ENCODE results near the gene HERC4.

HERC4 gene, protein sequence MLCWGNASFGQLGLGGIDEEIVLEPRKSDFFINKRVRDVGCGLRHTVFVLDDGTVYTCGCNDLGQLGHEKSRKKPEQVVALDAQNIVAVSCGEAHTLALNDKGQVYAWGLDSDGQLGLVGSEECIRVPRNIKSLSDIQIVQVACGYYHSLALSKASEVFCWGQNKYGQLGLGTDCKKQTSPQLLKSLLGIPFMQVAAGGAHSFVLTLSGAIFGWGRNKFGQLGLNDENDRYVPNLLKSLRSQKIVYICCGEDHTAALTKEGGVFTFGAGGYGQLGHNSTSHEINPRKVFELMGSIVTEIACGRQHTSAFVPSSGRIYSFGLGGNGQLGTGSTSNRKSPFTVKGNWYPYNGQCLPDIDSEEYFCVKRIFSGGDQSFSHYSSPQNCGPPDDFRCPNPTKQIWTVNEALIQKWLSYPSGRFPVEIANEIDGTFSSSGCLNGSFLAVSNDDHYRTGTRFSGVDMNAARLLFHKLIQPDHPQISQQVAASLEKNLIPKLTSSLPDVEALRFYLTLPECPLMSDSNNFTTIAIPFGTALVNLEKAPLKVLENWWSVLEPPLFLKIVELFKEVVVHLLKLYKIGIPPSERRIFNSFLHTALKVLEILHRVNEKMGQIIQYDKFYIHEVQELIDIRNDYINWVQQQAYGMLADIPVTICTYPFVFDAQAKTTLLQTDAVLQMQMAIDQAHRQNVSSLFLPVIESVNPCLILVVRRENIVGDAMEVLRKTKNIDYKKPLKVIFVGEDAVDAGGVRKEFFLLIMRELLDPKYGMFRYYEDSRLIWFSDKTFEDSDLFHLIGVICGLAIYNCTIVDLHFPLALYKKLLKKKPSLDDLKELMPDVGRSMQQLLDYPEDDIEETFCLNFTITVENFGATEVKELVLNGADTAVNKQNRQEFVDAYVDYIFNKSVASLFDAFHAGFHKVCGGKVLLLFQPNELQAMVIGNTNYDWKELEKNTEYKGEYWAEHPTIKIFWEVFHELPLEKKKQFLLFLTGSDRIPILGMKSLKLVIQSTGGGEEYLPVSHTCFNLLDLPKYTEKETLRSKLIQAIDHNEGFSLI
- total RNA-seq: 97.0 reads per million, percentile 82 among the genes with 10 or more reads in this experiment

DNA sequence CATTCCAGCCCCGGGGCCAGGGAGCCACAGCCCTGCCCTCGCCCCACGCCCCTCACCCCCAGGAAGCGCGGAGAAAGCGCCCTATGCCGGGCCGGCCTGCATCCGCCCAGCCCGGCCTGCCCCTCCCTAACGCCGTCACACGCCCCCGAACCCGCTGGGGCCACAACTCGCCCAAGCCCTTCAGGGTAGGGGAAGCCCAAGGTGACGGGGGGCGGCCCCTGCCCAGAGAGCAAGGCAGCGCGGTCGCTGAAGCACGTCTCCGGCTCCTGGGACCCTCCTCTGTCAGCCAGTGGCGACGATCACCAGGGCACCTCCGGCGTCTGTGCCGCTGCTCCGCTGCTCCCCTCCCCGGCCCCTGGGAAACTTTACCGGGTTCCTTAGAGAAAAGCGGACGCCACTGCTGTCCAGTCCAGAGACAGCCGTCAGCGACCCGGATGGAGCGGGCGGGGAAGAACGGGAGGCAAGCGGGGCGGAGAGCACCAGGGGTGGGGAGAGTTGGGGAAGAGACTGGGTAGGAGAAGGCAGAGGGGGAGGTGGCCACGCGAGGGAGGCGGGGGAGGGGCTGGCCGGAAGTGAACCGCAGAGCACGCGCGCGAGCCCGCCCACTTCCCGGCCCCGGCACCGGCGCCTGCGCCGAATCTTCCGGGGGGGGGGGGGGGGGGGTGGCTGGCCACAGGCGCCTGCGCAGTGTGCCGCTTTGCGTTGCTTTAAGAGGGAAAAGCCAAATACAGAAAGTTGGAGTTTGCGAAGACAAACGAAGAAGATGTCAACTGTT, at the start of gene HERC4:
Gene HERC4, minus strand, starts transcription at position 509 of the 775 bp plus-strand sequence. CDS start 2,175 bp downstream, outside the sequence.
- peak; percentile 87 for DNase-seq

DNA sequence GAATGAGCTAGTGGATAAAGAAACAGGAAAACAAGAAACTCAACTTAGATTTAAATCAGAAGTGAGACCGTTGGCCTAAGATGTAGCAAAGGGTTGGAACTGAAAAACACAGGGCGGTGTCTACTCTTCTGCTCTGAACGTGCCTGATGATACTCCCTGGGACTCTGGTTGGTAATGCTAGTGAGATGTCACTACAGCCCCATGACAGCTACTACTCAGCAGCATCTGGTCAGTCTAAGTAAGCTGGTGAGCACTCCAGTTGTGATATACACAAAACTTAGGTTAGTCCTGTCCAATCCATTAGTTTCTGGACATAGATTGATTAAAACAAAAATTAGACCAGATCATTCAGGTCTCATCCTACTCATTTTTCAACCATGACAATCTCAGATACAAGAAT, 49.6 kb upstream of the HERC4 start:
- DNase-seq: no peak

DNA sequence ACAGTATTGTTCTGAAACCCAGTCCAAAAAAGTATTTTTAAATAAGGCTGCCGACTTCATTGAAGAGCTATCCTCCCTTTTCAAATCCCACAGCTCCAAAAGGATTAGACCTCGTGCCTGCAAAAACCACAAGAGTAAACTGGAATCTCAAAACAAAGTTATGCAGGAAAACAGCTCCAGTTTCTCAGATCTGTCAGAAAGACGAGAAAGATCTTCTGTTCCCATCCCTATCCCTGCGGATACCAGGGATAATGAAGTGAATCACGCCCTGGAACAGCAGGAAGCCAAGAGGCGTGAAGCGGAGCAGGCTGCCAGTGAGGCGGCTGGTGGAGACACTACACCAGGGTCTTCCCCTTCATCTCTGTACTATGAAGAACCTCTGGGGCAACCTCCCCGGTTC, 46.8 kb upstream of the HERC4 start:
- no peak for DNase-seq

DNA sequence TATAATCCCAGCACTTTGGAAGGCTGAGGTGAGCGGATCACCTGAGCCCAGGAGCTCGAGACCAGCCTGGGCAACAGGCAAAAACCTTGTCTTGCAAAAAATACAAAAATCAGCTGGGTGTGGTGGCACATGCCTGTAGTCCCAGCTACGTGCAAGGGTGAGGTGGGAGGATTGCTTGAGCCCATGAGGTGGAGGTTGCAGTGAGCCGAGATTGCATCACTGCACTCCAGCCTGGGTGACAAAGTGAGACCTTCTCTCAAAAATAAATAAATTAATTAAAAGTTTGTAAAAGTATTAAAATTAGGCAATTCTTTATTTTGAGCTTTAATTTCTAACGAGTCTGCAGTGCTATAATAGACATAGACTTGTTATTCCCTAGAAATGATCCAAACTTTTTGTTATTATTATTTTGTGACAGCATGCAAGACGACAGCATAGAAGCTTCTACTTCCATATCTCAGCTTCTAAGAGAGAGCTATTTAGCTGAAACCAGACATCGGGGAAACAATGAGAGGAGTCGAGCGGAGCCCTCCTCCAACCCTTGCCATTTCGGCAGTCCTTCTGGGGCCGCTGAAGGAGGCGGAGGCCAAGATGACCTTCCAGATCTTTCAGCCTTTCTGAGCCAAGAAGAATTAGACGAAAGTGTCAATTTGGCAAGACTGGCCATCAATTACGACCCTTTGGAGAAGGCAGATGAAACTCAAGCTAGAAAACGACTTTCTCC, 46.1 kb upstream of the HERC4 start:
- DNase-seq: no peak

DNA sequence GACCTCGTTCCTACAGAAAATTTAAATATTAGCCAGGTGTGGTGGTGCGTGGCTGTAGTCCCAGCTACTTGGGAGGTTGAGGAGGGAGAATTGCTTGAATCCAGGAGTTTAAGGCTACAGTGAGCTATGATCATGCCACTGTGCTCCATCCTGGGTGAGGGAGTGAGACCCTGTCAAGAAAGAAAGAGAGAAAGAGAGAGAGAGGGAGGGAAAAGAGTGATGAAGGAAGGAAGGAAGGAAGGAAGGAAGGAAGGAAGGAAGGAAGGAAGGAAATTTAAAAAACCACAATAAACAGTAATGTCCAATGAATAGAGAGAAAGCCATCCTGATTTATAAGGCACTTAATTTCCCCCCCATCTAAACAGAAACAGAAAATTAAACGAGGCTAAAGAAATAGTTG, 43.6 kb upstream of the HERC4 start:
- DNase-seq: no peak

DNA sequence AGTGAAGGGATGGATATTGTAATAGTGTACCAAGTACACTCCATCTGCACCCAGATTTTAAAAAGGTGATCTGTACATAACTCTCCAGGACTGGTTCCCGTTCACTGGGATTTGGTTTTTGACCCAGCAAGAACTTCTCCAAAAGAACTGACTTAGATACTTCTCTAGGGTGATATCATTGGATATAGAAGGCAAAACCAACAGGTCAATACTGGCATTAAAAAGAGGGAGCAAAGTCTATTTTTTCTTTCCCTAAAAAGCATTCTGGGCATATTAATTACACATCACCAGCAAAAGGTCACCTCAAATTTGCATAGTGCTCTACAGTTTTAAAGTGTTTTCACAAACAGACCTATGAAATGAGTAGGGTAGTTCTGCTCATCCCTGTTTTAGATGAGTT, 37.8 kb upstream of the HERC4 start:
- no peak for DNase-seq

DNA sequence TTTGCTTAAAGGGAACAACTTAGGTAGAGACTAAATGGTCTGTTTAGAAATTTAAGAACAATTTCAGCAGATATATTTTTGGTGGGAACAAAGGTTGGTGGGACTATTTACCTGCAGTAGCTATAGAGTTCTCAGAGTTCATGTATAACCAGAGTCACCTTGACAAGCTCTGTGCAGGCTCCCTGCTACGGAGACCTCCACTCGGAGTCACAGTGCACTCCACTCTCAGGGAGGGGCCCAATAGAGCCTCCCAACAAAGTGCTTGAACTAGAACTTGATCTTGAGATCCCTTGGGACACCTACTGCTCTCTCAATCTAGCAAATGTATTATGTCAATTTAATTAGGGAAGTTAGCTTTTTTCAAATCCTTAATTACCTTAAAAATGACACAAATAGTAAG, 36.5 kb upstream of the HERC4 start:
- DNase-seq: no peak

DNA sequence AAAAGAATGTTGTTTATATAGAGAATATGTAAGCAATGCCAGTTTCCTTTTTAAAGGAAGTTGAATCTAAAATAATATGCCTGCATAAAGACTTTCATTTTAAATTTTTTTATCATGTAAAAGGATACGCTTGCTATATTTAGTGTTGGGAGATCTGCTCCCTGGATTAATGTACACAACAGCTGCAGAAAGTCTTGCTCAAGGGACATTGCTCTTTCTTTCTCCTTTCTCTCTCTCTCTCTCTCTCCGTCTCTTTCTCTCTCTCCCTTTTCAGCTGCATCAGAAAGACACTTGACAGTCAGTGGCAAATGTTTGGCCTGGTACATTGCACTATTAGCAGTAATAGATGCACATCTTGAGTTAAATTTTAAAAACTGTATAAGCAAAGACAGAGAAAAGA, 34.9 kb upstream of the HERC4 start:
- DNase-seq: no peak

DNA sequence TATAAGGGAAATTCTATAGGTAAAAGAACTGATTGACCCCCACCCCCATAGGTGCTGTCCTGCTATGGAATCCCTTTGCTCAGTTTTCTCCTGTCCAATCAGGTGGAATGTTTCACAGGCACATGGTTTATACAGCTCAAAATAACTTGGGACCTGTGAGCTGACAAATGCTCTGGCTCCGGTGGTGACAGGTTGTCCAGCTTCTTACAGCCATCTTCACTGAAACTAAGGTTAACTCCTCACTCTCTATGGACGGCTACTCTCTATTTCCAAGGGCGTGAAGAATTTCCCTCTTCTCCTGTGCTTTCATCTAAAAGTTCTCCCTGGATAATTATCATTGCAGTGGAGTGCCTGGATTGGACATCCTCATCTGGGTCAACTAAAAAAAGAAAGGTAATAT, 34.2 kb upstream of the HERC4 start, which contains the start of gene MYPN:
Gene MYPN, plus strand, starts transcription at position 158 of the 400 bp plus-strand sequence. CDS start 11,951 bp downstream, outside the sequence.
- no peak for DNase-seq

DNA sequence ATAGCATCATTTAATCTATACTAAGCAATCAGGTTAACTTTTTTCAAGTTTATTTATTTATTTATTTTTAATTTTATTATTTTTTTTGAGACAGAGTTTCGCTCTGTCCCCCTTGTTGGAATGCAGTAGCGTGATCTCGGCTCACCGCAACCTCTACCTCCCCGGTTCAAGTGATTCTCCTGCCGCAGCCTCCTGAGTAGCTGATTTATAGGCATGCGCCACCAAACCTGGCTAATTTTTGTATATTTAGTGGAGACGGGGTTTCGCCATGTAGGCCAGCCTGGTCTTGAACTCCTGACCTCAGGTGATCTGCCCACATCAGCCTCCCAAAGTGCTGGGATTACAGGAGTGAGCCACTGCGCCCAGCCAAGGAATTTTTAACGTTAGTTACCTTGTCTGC, 33.6 kb upstream of the HERC4 start:
- DNase-seq: no peak

DNA sequence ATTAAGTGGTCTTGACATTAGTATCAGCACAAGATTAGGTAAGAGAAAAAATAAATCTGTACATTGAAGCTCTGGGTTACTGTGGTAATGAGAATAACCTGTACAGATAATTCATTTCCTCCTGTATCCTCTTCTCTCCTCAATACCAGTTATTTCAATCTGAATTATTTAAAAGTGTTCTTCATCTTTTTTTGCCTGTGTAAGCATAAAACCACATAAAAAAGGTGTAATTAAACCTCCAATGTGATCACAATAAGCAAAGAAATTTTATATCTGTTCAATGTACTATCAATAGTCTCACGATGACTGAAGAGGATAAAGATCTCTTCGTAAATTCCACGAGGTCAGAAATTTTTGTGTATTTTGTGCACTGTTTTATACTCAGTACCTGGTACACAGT, 33.0 kb upstream of the HERC4 start:
- no peak for DNase-seq

DNA sequence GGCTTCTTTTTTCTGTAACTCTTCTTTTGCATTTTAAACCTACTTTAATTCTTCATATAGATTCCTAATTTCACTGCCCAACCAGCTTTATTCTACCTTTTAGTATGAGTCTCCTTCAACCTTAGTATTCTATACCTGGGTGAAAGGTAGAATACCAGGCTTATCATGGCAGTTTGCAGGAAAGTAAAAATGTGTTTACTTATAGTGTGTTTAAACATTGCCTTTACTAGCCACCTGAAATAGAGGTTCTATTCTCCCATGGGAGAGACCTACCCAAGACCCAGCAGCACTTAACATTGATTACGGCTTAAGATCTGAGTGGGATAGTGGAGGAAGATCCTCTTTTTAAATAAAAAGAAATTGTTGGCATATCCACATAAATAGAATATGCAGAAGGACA, 32.6 kb upstream of the HERC4 start:
- no peak for DNase-seq

DNA sequence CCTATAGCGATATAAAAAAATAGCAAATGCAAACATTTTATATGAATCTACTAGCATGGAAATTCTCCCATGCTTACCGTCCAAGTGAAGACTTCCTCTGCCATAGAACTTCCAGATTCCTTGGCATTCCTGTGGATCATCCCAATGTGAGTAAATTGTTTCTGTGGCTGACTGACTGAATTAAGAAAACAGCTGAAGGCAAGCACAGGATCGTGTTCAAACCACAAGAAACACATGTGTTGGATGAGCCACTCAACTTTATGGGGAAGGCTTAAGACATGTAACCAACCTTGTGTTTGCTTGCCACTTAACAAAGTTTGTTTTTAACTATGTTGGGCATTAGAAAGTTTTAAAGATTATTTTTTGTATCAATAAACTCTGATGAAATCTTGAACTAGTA, 31.6 kb upstream of the HERC4 start:
- DNase-seq: no peak

DNA sequence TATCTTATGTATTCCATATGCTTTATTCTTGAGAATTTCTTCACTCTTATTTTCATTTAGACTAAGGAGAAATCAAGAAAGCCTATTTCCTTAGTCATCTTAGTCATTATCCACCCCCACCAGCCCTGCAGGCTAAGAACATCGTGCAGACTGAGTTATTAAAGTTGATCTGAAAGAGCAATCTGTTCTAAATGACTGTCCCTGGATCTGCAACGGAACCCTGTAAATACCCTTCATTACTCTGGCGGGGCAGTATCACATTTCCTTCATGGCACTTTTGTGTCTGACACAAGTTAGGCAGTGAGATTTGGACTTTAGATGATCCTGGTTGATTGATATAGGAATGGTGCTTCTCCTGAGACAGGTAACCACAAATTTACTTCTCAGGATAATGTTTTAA, 30.7 kb upstream of the HERC4 start:
- DNase-seq: no peak

DNA sequence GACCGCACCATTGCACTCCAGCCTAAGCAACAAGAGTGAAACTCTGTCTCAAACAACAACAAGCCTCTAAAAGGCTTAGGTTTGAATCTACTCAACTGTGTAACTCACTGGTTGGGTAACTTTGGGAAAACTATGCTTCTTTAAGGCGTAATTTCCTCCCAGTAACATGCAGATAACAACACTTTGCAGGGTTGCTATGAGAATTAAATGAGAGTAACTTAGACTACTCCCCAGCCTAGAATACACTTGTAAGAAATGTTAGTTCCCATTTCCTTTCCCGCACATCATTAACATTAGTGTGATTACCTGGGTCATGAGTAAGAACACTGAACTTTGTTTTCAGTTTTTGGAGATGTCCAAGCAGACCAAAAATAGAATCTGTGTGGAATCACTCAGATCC, 28.8 kb upstream of the HERC4 start:
- DNase-seq: no peak

DNA sequence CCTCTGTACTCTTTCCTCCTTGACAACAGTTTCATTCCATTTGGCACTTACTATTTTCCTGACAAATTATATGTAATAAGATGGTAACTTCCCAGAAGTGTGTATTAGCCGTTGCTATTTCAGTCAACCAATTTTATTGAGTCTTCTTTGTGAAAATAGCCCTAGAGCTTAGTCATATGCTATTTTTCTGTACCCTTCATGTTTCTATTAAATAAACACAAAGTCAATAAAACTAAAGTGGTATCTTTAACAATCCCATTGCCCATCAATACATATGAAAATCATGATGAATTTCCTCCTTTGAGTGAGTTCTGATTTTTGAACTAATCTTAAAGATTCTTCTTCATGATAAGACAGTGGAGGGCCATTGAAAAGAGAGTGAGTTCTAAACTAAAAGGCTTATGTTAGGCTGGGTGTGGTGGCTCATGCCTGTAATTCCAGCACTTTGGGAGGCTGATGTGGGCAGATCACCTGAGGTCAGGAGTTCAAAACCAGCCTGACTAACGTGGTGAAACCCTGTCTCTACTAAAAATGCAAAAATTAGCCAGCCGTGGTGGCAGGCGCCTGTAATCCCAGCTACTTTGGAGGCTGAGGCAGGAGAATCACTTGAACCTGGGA, 28.3 kb upstream of the HERC4 start:
- DNase-seq: no peak

DNA sequence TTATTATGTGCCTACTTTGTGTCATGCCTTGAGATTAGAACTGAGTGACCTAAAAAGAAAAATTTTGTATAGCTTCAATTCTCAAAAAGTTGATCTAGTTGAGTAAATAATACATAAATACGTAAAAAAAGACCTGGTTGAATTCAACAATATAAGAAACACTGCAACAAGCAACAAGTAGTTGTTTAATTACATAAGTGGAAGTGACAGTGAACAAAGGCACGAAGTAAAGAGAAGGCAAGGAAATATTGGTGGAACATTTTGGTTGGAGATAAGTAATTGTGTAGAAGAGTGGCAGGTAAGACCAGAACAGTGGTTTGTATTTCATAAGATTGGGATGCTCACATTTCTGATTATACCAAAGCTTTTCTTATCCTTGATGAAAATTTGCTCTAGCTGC, 26.0 kb upstream of the HERC4 start:
- no peak for DNase-seq

DNA sequence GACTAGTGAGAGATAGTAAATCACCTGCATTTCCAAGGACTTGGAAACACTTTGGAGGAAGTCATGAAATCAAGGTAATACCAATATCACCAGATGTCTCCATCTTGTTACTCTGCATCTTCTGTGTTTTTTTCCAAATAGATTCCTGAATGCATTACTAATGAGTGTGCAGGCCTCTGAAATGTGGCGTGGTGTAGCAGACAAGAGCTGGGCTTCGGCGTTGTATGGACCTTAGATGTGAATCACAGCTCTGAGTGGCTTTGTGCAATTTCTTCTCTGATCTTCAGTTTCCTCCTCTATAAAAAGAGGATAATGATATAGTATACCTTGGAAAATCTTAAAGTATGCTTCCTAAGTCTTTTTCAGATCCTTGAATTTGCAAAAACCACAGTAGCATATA, 24.7 kb upstream of the HERC4 start:
- DNase-seq: no peak

DNA sequence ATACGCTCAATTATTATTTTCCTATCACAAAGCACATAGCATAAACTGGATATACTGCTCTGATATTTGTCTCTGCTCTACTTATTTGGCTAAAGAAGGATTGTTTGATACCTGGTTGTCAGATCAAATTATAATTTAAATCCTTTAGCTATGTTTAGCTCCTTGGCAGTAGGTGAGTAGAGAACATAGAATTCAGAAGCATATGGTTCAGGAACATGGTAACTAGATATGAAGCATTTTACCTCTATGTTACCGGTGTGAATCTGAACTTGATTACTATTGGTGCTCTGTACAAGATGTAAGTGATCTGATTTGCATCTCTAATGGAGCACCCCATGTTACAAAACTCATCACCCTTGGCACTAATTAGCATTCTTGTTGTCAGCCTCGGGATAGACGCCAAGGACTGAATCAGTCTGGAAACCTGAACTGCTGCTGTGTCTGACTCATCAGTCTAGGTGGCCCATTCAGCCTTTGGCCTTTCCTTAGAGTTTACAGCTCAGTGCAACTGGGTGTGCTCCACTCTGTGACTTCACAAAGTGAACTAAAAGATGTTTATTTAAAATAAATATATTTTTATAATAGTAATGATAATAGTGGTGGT, 21.9 kb upstream of the HERC4 start:
- no peak for DNase-seq

DNA sequence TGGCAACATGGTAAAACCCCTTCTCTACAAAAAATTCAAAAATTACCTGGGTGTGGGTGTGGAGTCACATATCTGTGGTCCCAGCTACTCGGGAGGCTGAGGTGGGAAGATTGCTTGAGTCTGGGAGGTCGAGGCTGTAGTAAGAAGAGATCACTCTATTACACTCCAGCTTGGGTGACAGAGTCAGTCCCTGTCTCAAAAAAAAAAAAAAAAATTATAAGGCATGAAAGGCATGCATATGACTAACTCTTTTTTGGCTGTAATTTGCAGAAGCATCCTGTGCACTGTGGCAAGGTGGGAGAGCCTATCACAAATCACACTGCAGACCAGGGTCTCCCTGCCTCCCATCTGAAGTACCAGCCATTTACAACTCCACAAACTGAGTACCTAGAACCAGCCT, 20.1 kb upstream of the HERC4 start:
- no peak for DNase-seq

DNA sequence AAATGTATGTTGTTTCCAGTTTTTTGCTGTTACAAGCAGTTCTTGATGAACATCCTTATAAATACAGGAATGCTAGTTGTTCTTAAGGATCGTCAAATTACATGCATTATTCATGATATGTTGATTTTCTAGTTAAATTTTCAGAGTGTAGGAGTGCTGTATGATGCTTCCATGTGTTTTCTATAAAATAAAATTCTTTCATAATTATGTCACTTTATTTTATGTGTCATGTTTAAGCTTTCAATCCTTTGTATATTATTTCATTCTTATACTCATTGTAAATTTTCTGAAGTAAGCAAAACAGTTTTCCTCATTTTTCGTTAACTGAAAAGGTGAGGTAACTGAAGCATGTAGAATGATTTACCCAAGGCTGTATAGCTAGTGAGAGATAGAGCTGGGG, 17.4 kb upstream of the HERC4 start:
- DNase-seq: no peak
